ENCODE data around the gene MLF2. TPM values are rescaled to one million over a fixed set of nuclear protein-coding genes. Genes with fewer than 3 reads are reported as not detected.

The MLF2 gene
- total RNA-seq, 1 donor, result 229 TPM

DNA sequence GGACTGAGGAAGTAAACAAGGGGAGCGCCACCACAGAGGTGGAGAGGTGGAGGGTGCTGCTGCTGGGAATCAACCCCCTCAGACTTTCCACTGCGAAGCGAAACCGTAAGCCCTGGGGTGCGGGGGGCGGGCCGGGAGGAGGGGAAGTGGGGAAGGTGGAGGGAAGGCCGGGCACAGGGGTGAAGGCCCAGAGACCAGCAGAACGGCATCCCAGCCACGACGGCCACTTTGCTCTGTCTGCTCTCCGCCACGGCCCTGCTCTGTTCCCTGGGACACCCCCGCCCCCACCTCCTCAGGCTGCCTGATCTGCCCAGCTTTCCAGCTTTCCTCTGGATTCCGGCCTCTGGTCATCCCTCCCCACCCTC is 19.4 kb upstream of the MLF2 start, which contains the start of gene LAG3:
TSS of gene LAG3 (plus strand) at position 190 of the 365 bp plus-strand sequence. CDS start 333 bp downstream, outside the sequence.
- no peak within 1 kb of the TSS for H3K4me3 ChIP-seq (ENCODE audit: low read depth, low read length)
- TF ChIP-seq, protein P1, sequence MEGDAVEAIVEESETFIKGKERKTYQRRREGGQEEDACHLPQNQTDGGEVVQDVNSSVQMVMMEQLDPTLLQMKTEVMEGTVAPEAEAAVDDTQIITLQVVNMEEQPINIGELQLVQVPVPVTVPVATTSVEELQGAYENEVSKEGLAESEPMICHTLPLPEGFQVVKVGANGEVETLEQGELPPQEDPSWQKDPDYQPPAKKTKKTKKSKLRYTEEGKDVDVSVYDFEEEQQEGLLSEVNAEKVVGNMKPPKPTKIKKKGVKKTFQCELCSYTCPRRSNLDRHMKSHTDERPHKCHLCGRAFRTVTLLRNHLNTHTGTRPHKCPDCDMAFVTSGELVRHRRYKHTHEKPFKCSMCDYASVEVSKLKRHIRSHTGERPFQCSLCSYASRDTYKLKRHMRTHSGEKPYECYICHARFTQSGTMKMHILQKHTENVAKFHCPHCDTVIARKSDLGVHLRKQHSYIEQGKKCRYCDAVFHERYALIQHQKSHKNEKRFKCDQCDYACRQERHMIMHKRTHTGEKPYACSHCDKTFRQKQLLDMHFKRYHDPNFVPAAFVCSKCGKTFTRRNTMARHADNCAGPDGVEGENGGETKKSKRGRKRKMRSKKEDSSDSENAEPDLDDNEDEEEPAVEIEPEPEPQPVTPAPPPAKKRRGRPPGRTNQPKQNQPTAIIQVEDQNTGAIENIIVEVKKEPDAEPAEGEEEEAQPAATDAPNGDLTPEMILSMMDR (IDR thresholded peaks at IDR 0.05; ENCODE audit: insufficient read depth, low read depth, low read length), result no peak
- DNase-seq (ENCODE audit: low read depth), result no peak

DNA sequence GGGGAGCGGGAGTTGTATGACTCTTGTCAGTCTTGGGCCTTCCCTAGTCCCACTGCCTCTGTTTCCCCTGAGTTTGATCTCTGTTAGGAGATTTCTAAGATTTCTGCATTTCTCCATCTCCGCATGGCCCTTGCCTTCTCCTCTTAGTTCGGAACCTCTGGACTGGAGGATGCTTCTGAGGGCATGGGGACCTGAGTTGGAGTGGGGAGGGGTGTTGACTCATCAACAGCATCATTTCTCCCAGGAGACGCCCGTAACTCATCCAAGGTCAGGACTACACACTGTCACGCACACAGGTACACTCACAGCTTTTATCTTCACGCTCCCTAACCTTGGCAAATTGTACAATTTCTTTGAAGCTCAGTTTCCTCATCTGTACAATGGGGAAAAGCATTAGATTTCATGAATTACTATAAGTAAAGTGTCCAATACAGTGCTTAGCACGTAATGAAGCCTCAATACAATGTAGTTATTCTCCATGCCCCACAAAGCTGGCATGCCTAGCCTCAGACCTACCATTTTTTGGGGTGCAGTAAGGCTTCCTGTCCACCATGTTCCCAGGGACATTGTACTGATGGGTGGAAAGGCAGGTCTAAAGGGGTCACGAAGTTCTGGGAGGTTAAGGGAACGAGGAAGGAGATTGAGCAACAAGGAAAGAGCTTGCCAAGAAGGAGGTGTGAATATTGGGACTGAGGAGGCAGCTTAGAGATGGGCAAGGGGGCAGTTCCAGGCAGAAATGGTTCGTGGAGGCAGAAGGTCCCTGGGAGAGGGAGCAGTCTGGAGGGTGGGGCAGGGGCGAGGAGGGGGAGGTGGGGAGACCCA is 18.8 kb upstream of the MLF2 start:
- no peak for DNase-seq (ENCODE audit: low read depth)
- TF ChIP-seq, protein P1 (IDR thresholded peaks at IDR 0.05; ENCODE audit: insufficient read depth, low read depth, low read length), result no peak
- H3K4me3 ChIP-seq (ENCODE audit: low read depth, low read length), result no peak overlapping the region

DNA sequence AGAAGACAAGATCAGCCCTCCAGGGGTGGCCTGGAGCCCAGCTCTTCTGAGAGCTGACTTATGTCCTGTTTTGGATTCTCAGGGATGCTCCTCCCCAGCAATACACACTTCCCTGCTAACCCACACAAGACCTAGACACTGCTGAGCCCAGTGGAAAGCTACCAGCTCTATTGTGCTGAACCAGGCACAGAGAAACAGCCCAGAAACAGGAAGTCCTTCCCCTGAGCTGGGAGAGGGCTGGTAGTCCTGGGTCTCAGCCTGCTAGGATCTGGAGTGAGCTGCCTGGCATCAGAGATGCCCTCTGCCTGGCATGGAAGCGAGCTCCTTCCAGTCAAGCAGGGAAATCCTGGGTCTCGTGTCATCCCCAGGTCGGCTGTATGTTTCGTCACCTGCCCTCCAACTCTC is 18.2 kb upstream of the MLF2 start:
- peak; percentile 85 for DNase-seq (ENCODE audit: low read depth)
- TF ChIP-seq, protein P1 (IDR thresholded peaks at IDR 0.05; ENCODE audit: insufficient read depth, low read depth, low read length), result no peak
- no peak overlapping the region for H3K4me3 ChIP-seq (ENCODE audit: low read depth, low read length)

DNA sequence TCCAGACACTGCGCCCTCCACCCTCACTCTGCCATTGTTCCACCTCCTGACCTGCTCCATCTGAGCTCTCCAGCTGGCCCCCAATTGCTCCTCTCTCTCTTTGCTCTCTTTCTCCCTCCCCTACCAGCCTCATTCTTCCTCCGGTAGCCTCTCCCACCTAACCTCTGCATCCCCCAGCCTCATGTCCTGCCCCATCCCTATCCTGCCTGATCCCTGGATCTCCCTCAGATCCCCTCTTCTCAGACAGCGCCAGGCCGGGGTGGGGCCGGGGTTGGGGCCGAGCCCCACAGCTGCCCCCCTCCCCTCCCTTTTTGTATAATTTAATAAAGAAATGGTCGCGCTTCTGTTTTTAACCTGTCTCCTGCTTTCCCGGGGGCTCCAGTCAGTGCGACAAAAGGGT is 17.7 kb upstream of the MLF2 start:
- DNase-seq (ENCODE audit: low read depth), result no peak
- TF ChIP-seq, protein P1 (IDR thresholded peaks at IDR 0.05; ENCODE audit: insufficient read depth, low read depth, low read length), result no peak
- no peak overlapping the region for H3K4me3 ChIP-seq (ENCODE audit: low read depth, low read length)

DNA sequence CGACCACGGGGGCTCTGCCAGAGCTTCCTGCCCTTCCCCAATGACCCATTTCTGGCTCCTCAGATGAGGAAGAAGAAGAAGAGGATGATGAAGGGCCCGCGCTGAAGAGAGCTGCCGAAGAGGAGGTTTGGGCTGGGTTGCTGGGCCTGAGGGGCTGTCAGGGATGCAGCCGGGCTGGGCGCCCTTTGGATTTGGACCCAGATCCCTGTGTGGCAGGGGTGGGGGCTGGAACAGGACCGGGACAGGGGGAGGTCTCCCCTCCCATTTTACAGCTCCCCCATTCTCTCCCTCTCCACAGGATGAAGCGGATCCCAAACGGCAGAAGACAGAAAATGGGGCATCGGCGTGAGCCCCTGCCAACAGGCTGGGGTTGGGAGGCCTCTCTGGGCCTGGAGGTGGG is 17.2 kb upstream of the MLF2 start:
- H3K4me3 ChIP-seq (ENCODE audit: low read depth, low read length), result no peak overlapping the region
- TF ChIP-seq, protein P1 (IDR thresholded peaks at IDR 0.05; ENCODE audit: insufficient read depth, low read depth, low read length), result no peak
- DNase-seq (ENCODE audit: low read depth), result no peak

DNA sequence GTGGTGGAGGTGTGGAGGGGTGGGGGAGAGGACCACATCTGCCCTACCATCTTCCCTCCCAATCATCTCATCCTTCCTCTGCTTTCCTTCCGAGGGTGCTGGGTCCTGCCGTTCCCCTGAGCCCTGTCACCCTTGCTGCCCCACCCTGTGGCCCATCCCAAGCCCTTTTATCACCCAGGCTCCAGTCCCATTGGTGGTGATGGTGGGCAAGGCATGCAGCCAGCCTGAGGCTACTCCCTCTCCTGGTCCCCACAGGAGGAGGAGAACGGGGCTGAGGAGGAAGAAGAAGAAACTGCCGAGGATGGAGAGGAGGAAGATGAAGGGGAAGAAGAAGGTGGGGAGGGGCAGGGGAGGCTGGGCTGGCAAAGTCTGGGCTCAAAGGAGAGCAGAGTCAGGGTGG is 16.7 kb upstream of the MLF2 start:
- TF ChIP-seq, protein P1 (IDR thresholded peaks at IDR 0.05; ENCODE audit: insufficient read depth, low read depth, low read length), result no peak
- H3K4me3 ChIP-seq (ENCODE audit: low read depth, low read length), result no peak overlapping the region
- no peak for DNase-seq (ENCODE audit: low read depth)

Data from fibroblast of villous mesenchyme (primary cell).